ENCODE data around the gene KRTAP19-5. TPM values are rescaled to one million over a fixed set of nuclear protein-coding genes. Genes with fewer than 3 reads are reported as not detected.

The KRTAP19-5 gene
- total RNA-seq, 4 donors from 2014 or later = not detected

DNA sequence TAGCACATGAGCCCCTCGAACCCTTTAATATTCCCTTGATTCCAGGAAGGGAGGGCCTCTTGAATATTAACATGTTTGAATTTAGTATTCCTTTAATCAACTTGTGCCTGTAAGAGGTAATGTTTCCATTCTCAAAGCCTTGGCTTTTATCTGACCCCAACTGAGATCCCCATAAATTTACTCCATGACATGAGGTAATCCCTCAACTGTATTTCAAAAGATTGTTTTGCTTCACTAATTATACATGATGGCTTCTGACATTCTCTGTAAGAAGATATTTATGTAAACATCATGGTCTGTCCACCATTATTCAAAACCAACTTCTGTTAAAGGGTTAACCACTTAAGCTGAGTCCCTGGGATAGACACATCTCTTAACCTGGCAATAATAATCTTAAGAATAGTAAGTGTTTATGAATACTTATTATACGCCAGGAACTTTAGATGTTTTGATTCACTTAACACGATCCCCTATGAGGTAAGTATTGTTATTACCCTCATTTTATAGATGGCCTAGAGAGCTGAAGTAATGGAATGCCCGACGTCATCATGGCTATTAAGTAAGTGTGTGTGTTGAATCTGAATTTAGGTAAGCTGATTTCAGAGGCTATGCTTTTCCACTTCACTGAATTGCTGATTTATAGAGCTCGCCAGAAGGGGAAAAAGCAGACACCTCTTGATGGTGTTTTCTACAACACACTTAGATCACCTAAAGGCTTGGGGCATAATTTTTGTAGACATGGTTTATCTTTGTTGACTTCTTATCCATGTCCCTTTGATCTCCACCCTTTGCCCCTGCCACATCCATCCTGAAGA, 32.8 kb downstream of the KRTAP19-5 start:
- in situ Hi-C loops (cut with MboI; ENCODE audit: low pct_ligation_motif_present in 1 of 4, low pct_unique_long_range_greater_than_20kb in 1 of 4, low sequenced_read_pairs in 3 of 4) = no loop called here
- no peak for TF ChIP-seq POLR2A (IDR thresholded peaks at IDR 0.05)
- TF ChIP-seq, protein P1, sequence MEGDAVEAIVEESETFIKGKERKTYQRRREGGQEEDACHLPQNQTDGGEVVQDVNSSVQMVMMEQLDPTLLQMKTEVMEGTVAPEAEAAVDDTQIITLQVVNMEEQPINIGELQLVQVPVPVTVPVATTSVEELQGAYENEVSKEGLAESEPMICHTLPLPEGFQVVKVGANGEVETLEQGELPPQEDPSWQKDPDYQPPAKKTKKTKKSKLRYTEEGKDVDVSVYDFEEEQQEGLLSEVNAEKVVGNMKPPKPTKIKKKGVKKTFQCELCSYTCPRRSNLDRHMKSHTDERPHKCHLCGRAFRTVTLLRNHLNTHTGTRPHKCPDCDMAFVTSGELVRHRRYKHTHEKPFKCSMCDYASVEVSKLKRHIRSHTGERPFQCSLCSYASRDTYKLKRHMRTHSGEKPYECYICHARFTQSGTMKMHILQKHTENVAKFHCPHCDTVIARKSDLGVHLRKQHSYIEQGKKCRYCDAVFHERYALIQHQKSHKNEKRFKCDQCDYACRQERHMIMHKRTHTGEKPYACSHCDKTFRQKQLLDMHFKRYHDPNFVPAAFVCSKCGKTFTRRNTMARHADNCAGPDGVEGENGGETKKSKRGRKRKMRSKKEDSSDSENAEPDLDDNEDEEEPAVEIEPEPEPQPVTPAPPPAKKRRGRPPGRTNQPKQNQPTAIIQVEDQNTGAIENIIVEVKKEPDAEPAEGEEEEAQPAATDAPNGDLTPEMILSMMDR (IDR thresholded peaks at IDR 0.05) = no peak
- WGBS, 2 donors (ENCODE audit: low coverage in 1 of 2) = 55 to 59% methylated on average over 6 of the region's 6 CpGs
- Histone ChIP-seq H3K27me3 (no peaks in the 10 kb centered on the region), H3K4me3 (no peak overlapping the region), H3K9me3 (no peaks in the 10 kb centered on the region), H3K27ac (no peak overlapping the region), H3K36me3 (no peaks in the 10 kb centered on the region), H3K4me1 (no peaks in the 10 kb centered on the region)
- intact Hi-C loops (cut with DNase I; ENCODE audit: low total_unique reads) = no loop called here
- no peak for DNase-seq

DNA sequence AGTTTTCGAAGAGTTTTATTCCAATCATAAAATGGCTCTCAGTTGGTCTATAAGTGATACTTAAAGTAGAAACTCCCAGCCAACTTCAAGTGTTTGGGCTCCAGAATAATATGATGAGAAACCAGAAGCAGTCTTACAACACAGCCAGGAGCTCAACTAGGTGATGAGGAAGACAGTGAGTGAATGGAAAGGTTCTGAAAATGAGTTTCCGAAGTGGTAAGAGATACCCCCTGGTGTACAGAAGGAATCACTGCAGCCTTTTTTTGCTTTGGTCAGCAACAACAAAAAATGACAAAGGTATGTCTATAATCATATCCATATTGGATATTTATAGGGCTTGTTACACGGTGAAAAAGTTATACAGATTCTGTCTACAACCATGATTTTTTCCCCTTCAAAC, 38.2 kb downstream of the KRTAP19-5 start:
- Histone ChIP-seq H3K9me3 (no peaks in the 10 kb centered on the region), H3K27me3 (no peaks in the 10 kb centered on the region), H3K4me3 (no peak overlapping the region), H3K4me1 (no peaks in the 10 kb centered on the region), H3K27ac (no peak overlapping the region), H3K36me3 (no peaks in the 10 kb centered on the region)
- intact Hi-C loops (cut with DNase I; ENCODE audit: low total_unique reads) (no loop called here), in situ Hi-C loops (cut with MboI; ENCODE audit: low pct_ligation_motif_present in 1 of 4, low pct_unique_long_range_greater_than_20kb in 1 of 4, low sequenced_read_pairs in 3 of 4) (no loop called here)
- DNase-seq = no peak
- TF ChIP-seq, protein P1 (IDR thresholded peaks at IDR 0.05) = peak in 1 of 5 experiments; percentile 22
- TF ChIP-seq POLR2A (IDR thresholded peaks at IDR 0.05) = no peak
- 22 to 60% methylated on average over 3 of the region's 3 CpGs for WGBS, 2 donors (ENCODE audit: low coverage in 1 of 2)

Small RNA genes lying within 50 kb of the gene (small RNA-seq; reads per million reads assigned to genes)
- gene AP000567.1 (0 reads per million in 4 donors), gene KRTAP19-10P (0 reads per million in 4 donors), gene KRTAP19-11P (0 reads per million in 4 donors), gene KRTAP19-9P (0 reads per million in 4 donors)

Other genes with a start within 250 kb of the KRTAP19-5 start
- gene KRTAP24-1, start 219.2 kb downstream of the KRTAP19-5 start, total RNA-seq = not detected
- not detected for gene KRTAP25-1, start 212.6 kb downstream of the KRTAP19-5 start, total RNA-seq
- gene KRTAP26-1, start 181.8 kb downstream of the KRTAP19-5 start, total RNA-seq = not detected
- gene KRTAP27-1, start 164.4 kb downstream of the KRTAP19-5 start, total RNA-seq = not detected
- not detected for gene KRTAP23-1, start 153.5 kb downstream of the KRTAP19-5 start, total RNA-seq
- 1 to 10 TPM in 2 of 4 donors, not detected in 2; 1.7 to 2.7 TPM for gene KRTAP13-2, start 129.9 kb downstream of the KRTAP19-5 start, total RNA-seq
- not detected for gene KRTAP13-1, start 106.1 kb downstream of the KRTAP19-5 start, total RNA-seq
- not detected for gene KRTAP13-3, start 76.2 kb downstream of the KRTAP19-5 start, total RNA-seq
- gene KRTAP13-4, start 71.9 kb downstream of the KRTAP19-5 start, total RNA-seq = not detected
- not detected for gene KRTAP15-1, start 61.9 kb downstream of the KRTAP19-5 start, total RNA-seq
- not detected for gene KRTAP19-1, start 21.8 kb downstream of the KRTAP19-5 start, total RNA-seq
- gene KRTAP19-2, start 14.7 kb downstream of the KRTAP19-5 start, total RNA-seq = not detected
- gene KRTAP19-3, start 10.1 kb downstream of the KRTAP19-5 start, total RNA-seq = not detected
- gene KRTAP19-4, start 5.0 kb downstream of the KRTAP19-5 start, total RNA-seq = not detected
- gene KRTAP19-6, start 39.7 kb upstream of the KRTAP19-5 start, total RNA-seq = not detected
- not detected for gene KRTAP19-7, start 59.2 kb upstream of the KRTAP19-5 start, total RNA-seq
- not detected for gene KRTAP22-2, start 88.3 kb upstream of the KRTAP19-5 start, total RNA-seq
- gene KRTAP6-3, start 90.3 kb upstream of the KRTAP19-5 start, total RNA-seq = not detected
- not detected for gene KRTAP6-2, start 96.8 kb upstream of the KRTAP19-5 start, total RNA-seq
- gene KRTAP22-1, start 98.9 kb upstream of the KRTAP19-5 start, total RNA-seq = not detected
- gene KRTAP6-1, start 111.8 kb upstream of the KRTAP19-5 start, total RNA-seq = not detected
- gene KRTAP20-1, start 114.3 kb upstream of the KRTAP19-5 start, total RNA-seq = not detected
- not detected for gene KRTAP20-4, start 118.5 kb upstream of the KRTAP19-5 start, total RNA-seq
- not detected for gene KRTAP20-2, start 133.1 kb upstream of the KRTAP19-5 start, total RNA-seq
- not detected for gene KRTAP20-3, start 140.7 kb upstream of the KRTAP19-5 start, total RNA-seq
- gene KRTAP21-3, start 216.6 kb upstream of the KRTAP19-5 start, total RNA-seq = not detected
- not detected for gene KRTAP21-2, start 245.1 kb upstream of the KRTAP19-5 start, total RNA-seq

All from transverse colon (tissue), 4 donors.